ENCODE data around the gene LMNTD2.

The LMNTD2 gene

GRCh38 chr11:532527-532985 is 28.0 kb downstream of the LMNTD2 start:
- no peak overlapping the region for H3K4ac ChIP-seq (ENCODE audit: low read depth, low read length)
- peaks cover 5% of the 10 kb centered on the region for H3K9me3 ChIP-seq (ENCODE audit: insufficient read depth, low read depth, low read length)
- H4K8ac ChIP-seq (ENCODE audit: low read depth, low read length): no peak overlapping the region
- no CpG with 5 or more reads among the region's 23 CpGs for WGBS (ENCODE audit: extremely low coverage, insufficient coverage, insufficient read length)
- peaks cover 6% of the 10 kb centered on the region for H3K79me2 ChIP-seq (ENCODE audit: control insufficient read depth, insufficient read depth, low read length, poor library complexity)
- H3K18ac ChIP-seq (ENCODE audit: low read length): no peak overlapping the region
- no peak overlapping the region for H3K27ac ChIP-seq (ENCODE audit: low read depth, low read length)
- no peak overlapping the region for H3K9ac ChIP-seq (ENCODE audit: low read length)
- no peak overlapping the region for H2BK120ac ChIP-seq (ENCODE audit: insufficient read depth, low read length, poor library complexity)
- DNase-seq: no peak
- H3K14ac ChIP-seq (ENCODE audit: low read length): no peak overlapping the region
- H3K23ac ChIP-seq (ENCODE audit: low read length): no peak overlapping the region
- H2BK5ac ChIP-seq (ENCODE audit: low read depth, low read length, poor library complexity): no peak overlapping the region
- no peak overlapping the region for H2AK5ac ChIP-seq (ENCODE audit: low read length)
- no peak overlapping the region for H4K12ac ChIP-seq (ENCODE audit: low read depth, low read length)
- no peak overlapping the region for H3K4me3 ChIP-seq (ENCODE audit: low read depth, low read length)
- no peak overlapping the region for H2AFZ ChIP-seq (ENCODE audit: insufficient read depth, low read length, poor library complexity)
- peaks cover 18 to 21% of the 10 kb centered on the region in 2 experiments for H3K4me1 ChIP-seq (ENCODE audit: control insufficient read depth in 1 of 2, insufficient read depth in 2 of 2, low read length in 2 of 2)
- peaks cover 9% of the 10 kb centered on the region for H3K27me3 ChIP-seq (ENCODE audit: insufficient read depth, low read length)
- H3K4me2 ChIP-seq (ENCODE audit: low read length): no peak overlapping the region
- H2BK12ac ChIP-seq (ENCODE audit: low read length): no peak overlapping the region
- peaks cover 15% of the 10 kb centered on the region for H3K79me1 ChIP-seq (ENCODE audit: low read length)
- no peak overlapping the region for H4K91ac ChIP-seq (ENCODE audit: low read depth, low read length)
- H3K36me3 ChIP-seq (ENCODE audit: control insufficient read depth in 1 of 2, insufficient read depth in 2 of 2, low read length in 2 of 2): peaks cover 31 to 37% of the 10 kb centered on the region in 2 experiments

- H2BK12ac ChIP-seq (ENCODE audit: low read length): no peak overlapping the region
- peaks cover 6% of the 10 kb centered on the region for H3K27me3 ChIP-seq (ENCODE audit: insufficient read depth, low read length)
- H4K8ac ChIP-seq (ENCODE audit: low read depth, low read length): no peak overlapping the region
- DNase-seq: no peak
- no peak overlapping the region for H4K12ac ChIP-seq (ENCODE audit: low read depth, low read length)
- H2AK5ac ChIP-seq (ENCODE audit: low read length): no peak overlapping the region
- no peak overlapping the region for H3K18ac ChIP-seq (ENCODE audit: low read length)
- H3K4me1 ChIP-seq (ENCODE audit: control insufficient read depth in 1 of 2, insufficient read depth in 2 of 2, low read length in 2 of 2): peaks cover 14 to 15% of the 10 kb centered on the region in 2 experiments
- H3K4me2 ChIP-seq (ENCODE audit: low read length): no peak overlapping the region
- H3K14ac ChIP-seq (ENCODE audit: low read length): no peak overlapping the region
- H3K23ac ChIP-seq (ENCODE audit: low read length): no peak overlapping the region
- H4K91ac ChIP-seq (ENCODE audit: low read depth, low read length): no peak overlapping the region
- peaks cover 13% of the 10 kb centered on the region for H3K79me1 ChIP-seq (ENCODE audit: low read length)
- H2BK120ac ChIP-seq (ENCODE audit: insufficient read depth, low read length, poor library complexity): no peak overlapping the region
- no peak overlapping the region for H3K9ac ChIP-seq (ENCODE audit: low read length)
- no CpG with 5 or more reads among the region's 18 CpGs for WGBS (ENCODE audit: extremely low coverage, insufficient coverage, insufficient read length)
- H3K9me3 ChIP-seq (ENCODE audit: insufficient read depth, low read depth, low read length): peaks cover 3% of the 10 kb centered on the region
- peaks cover 6% of the 10 kb centered on the region for H3K79me2 ChIP-seq (ENCODE audit: control insufficient read depth, insufficient read depth, low read length, poor library complexity)
- H2AFZ ChIP-seq (ENCODE audit: insufficient read depth, low read length, poor library complexity): no peak overlapping the region
- H3K4me3 ChIP-seq (ENCODE audit: low read depth, low read length): no peak overlapping the region
- H3K27ac ChIP-seq (ENCODE audit: low read depth, low read length): no peak overlapping the region
- H2BK5ac ChIP-seq (ENCODE audit: low read depth, low read length, poor library complexity): no peak overlapping the region
- peaks cover 31 to 37% of the 10 kb centered on the region in 2 experiments for H3K36me3 ChIP-seq (ENCODE audit: control insufficient read depth in 1 of 2, insufficient read depth in 2 of 2, low read length in 2 of 2)
- no peak overlapping the region for H3K4ac ChIP-seq (ENCODE audit: low read depth, low read length)
Observed at GRCh38 chr11:531919-532526, 28.5 kb downstream of the LMNTD2 start.

GRCh38 chr11:530960-531831 is 29.3 kb downstream of the LMNTD2 start:
- peaks cover 6% of the 10 kb centered on the region for H3K79me2 ChIP-seq (ENCODE audit: control insufficient read depth, insufficient read depth, low read length, poor library complexity)
- H3K14ac ChIP-seq (ENCODE audit: low read length): no peak overlapping the region
- no peak overlapping the region for H3K4ac ChIP-seq (ENCODE audit: low read depth, low read length)
- no peak overlapping the region for H3K4me3 ChIP-seq (ENCODE audit: low read depth, low read length)
- peaks cover 31 to 37% of the 10 kb centered on the region in 2 experiments for H3K36me3 ChIP-seq (ENCODE audit: control insufficient read depth in 1 of 2, insufficient read depth in 2 of 2, low read length in 2 of 2)
- no peak overlapping the region for H4K12ac ChIP-seq (ENCODE audit: low read depth, low read length)
- peaks cover 10% of the 10 kb centered on the region for H3K79me1 ChIP-seq (ENCODE audit: low read length)
- H2BK12ac ChIP-seq (ENCODE audit: low read length): no peak overlapping the region
- WGBS (ENCODE audit: extremely low coverage, insufficient coverage, insufficient read length): no CpG with 5 or more reads among the region's 28 CpGs
- H3K4me1 ChIP-seq (ENCODE audit: control insufficient read depth in 1 of 2, insufficient read depth in 2 of 2, low read length in 2 of 2): peaks cover 9 to 10% of the 10 kb centered on the region in 2 experiments
- H4K8ac ChIP-seq (ENCODE audit: low read depth, low read length): no peak overlapping the region
- no peak overlapping the region for H3K4me2 ChIP-seq (ENCODE audit: low read length)
- no peak overlapping the region for H3K23ac ChIP-seq (ENCODE audit: low read length)
- H2AFZ ChIP-seq (ENCODE audit: insufficient read depth, low read length, poor library complexity): no peak overlapping the region
- no peak overlapping the region for H4K91ac ChIP-seq (ENCODE audit: low read depth, low read length)
- no peaks in the 10 kb centered on the region for H3K27me3 ChIP-seq (ENCODE audit: insufficient read depth, low read length)
- no peak for DNase-seq
- no peak overlapping the region for H3K18ac ChIP-seq (ENCODE audit: low read length)
- no peak overlapping the region for H2BK120ac ChIP-seq (ENCODE audit: insufficient read depth, low read length, poor library complexity)
- peaks cover 1% of the 10 kb centered on the region for H3K9me3 ChIP-seq (ENCODE audit: insufficient read depth, low read depth, low read length)
- no peak overlapping the region for H3K9ac ChIP-seq (ENCODE audit: low read length)
- no peak overlapping the region for H2AK5ac ChIP-seq (ENCODE audit: low read length)
- no peak overlapping the region for H3K27ac ChIP-seq (ENCODE audit: low read depth, low read length)
- H2BK5ac ChIP-seq (ENCODE audit: low read depth, low read length, poor library complexity): no peak overlapping the region

GRCh38 chr11:529728-530411 is 30.7 kb downstream of the LMNTD2 start:
- no peak overlapping the region for H3K4ac ChIP-seq (ENCODE audit: low read depth, low read length)
- no peak overlapping the region for H2BK12ac ChIP-seq (ENCODE audit: low read length)
- peaks cover 31 to 37% of the 10 kb centered on the region in 2 experiments for H3K36me3 ChIP-seq (ENCODE audit: control insufficient read depth in 1 of 2, insufficient read depth in 2 of 2, low read length in 2 of 2)
- WGBS (ENCODE audit: extremely low coverage, insufficient coverage, insufficient read length): no CpG with 5 or more reads among the region's 18 CpGs
- H2BK5ac ChIP-seq (ENCODE audit: low read depth, low read length, poor library complexity): no peak overlapping the region
- H3K4me3 ChIP-seq (ENCODE audit: low read depth, low read length): no peak overlapping the region
- H3K79me2 ChIP-seq (ENCODE audit: control insufficient read depth, insufficient read depth, low read length, poor library complexity): peaks cover 4% of the 10 kb centered on the region
- H3K9me3 ChIP-seq (ENCODE audit: insufficient read depth, low read depth, low read length): peaks cover 1% of the 10 kb centered on the region
- no peak overlapping the region for H4K91ac ChIP-seq (ENCODE audit: low read depth, low read length)
- H3K4me2 ChIP-seq (ENCODE audit: low read length): no peak overlapping the region
- no peak overlapping the region for H2BK120ac ChIP-seq (ENCODE audit: insufficient read depth, low read length, poor library complexity)
- H3K27me3 ChIP-seq (ENCODE audit: insufficient read depth, low read length): no peaks in the 10 kb centered on the region
- H2AFZ ChIP-seq (ENCODE audit: insufficient read depth, low read length, poor library complexity): no peak overlapping the region
- no peak overlapping the region for H3K18ac ChIP-seq (ENCODE audit: low read length)
- peaks cover 4% of the 10 kb centered on the region for H3K79me1 ChIP-seq (ENCODE audit: low read length)
- peaks cover 5 to 7% of the 10 kb centered on the region in 2 experiments for H3K4me1 ChIP-seq (ENCODE audit: control insufficient read depth in 1 of 2, insufficient read depth in 2 of 2, low read length in 2 of 2)
- H3K14ac ChIP-seq (ENCODE audit: low read length): no peak overlapping the region
- no peak overlapping the region for H2AK5ac ChIP-seq (ENCODE audit: low read length)
- H3K9ac ChIP-seq (ENCODE audit: low read length): no peak overlapping the region
- H4K8ac ChIP-seq (ENCODE audit: low read depth, low read length): no peak overlapping the region
- DNase-seq: no peak
- H4K12ac ChIP-seq (ENCODE audit: low read depth, low read length): no peak overlapping the region
- H3K27ac ChIP-seq (ENCODE audit: low read depth, low read length): no peak overlapping the region
- H3K23ac ChIP-seq (ENCODE audit: low read length): no peak overlapping the region
